Measurements from ENCODE around the gene AP5B1. TPM values are rescaled to one million over a fixed set of nuclear protein-coding genes. Genes with fewer than 3 reads are reported as not detected.

AP5B1 gene
- total and polyA plus RNA-seq, 2 of the 8 experiments (the other 6 are each of a cell fraction or from before 2014, with no cell fraction given): 7.6 to 10.0 TPM

Other genes starting within 250 kb of the AP5B1 start
- gene LTBP3, start 222.6 kb downstream of the AP5B1 start, total RNA-seq (2021; fragmentation: NEBNext Ultra II Directional; extraction: Animal tissue kit (Norgen Biotek cat#: 25700)): 12.8 and 15.3 TPM in 2 replicates
- gene LTBP3, start 222.6 kb downstream of the AP5B1 start, polyA plus RNA-seq (2011; rRNA removed): 17.8 and 25.2 TPM in 2 replicates
- gene ZNRD2, start 210.5 kb downstream of the AP5B1 start, total RNA-seq (2021; fragmentation: NEBNext Ultra II Directional; extraction: Animal tissue kit (Norgen Biotek cat#: 25700)): 53.4 and 56.1 TPM in 2 replicates
- 125 and 148 TPM in 2 replicates for gene ZNRD2, start 210.5 kb downstream of the AP5B1 start, polyA plus RNA-seq (2011; rRNA removed)
- gene FAM89B, start 208.4 kb downstream of the AP5B1 start, total RNA-seq (2021; fragmentation: NEBNext Ultra II Directional; extraction: Animal tissue kit (Norgen Biotek cat#: 25700)): 15.8 and 17.6 TPM in 2 replicates
- gene FAM89B, start 208.4 kb downstream of the AP5B1 start, polyA plus RNA-seq (2011; rRNA removed): 32.4 and 39.2 TPM in 2 replicates
- 6.6 and 7.9 TPM in 2 replicates for gene EHBP1L1, start 204.9 kb downstream of the AP5B1 start, total RNA-seq (2021; fragmentation: NEBNext Ultra II Directional; extraction: Animal tissue kit (Norgen Biotek cat#: 25700))
- gene EHBP1L1, start 204.9 kb downstream of the AP5B1 start, polyA plus RNA-seq (2011; rRNA removed): 4.3 and 6.2 TPM in 2 replicates
- 0.42 and 1.0 TPM in 2 replicates for gene KCNK7, start 185.2 kb downstream of the AP5B1 start, total RNA-seq (2021; fragmentation: NEBNext Ultra II Directional; extraction: Animal tissue kit (Norgen Biotek cat#: 25700))
- 0.74 and 1.4 TPM in 2 replicates for gene KCNK7, start 185.2 kb downstream of the AP5B1 start, polyA plus RNA-seq (2011; rRNA removed)
- 44.6 and 48.4 TPM in 2 replicates for gene MAP3K11, start 166.8 kb downstream of the AP5B1 start, total RNA-seq (2021; fragmentation: NEBNext Ultra II Directional; extraction: Animal tissue kit (Norgen Biotek cat#: 25700))
- 30.3 and 45.8 TPM in 2 replicates for gene MAP3K11, start 166.8 kb downstream of the AP5B1 start, polyA plus RNA-seq (2011; rRNA removed)
- gene PCNX3, start 165.2 kb downstream of the AP5B1 start, total RNA-seq (2021; fragmentation: NEBNext Ultra II Directional; extraction: Animal tissue kit (Norgen Biotek cat#: 25700)): 38.8 and 39.4 TPM in 2 replicates
- 27.2 and 45.1 TPM in 2 replicates for gene PCNX3, start 165.2 kb downstream of the AP5B1 start, polyA plus RNA-seq (2011; rRNA removed)
- gene SIPA1, start 142.9 kb downstream of the AP5B1 start, total RNA-seq (2021; fragmentation: NEBNext Ultra II Directional; extraction: Animal tissue kit (Norgen Biotek cat#: 25700)): 67.5 and 72.2 TPM in 2 replicates
- 35.3 and 59.2 TPM in 2 replicates for gene SIPA1, start 142.9 kb downstream of the AP5B1 start, polyA plus RNA-seq (2011; rRNA removed)
- 25.5 and 27.5 TPM in 2 replicates for gene RELA, start 118.1 kb downstream of the AP5B1 start, total RNA-seq (2021; fragmentation: NEBNext Ultra II Directional; extraction: Animal tissue kit (Norgen Biotek cat#: 25700))
- 21.9 and 28.8 TPM in 2 replicates for gene RELA, start 118.1 kb downstream of the AP5B1 start, polyA plus RNA-seq (2011; rRNA removed)
- 36.4 and 37.4 TPM in 2 replicates for gene KAT5, start 68.7 kb downstream of the AP5B1 start, total RNA-seq (2021; fragmentation: NEBNext Ultra II Directional; extraction: Animal tissue kit (Norgen Biotek cat#: 25700))
- gene KAT5, start 68.7 kb downstream of the AP5B1 start, polyA plus RNA-seq (2011; rRNA removed): 26.7 and 35.0 TPM in 2 replicates
- gene RNASEH2C, start 60.2 kb downstream of the AP5B1 start, total RNA-seq (2021; fragmentation: NEBNext Ultra II Directional; extraction: Animal tissue kit (Norgen Biotek cat#: 25700)): 37.9 and 40.2 TPM in 2 replicates
- gene RNASEH2C, start 60.2 kb downstream of the AP5B1 start, polyA plus RNA-seq (2011; rRNA removed): 60.3 and 74.8 TPM in 2 replicates
- 3.3 and 3.4 TPM in 2 replicates for gene OVOL1, start 6.1 kb upstream of the AP5B1 start, total RNA-seq (2021; fragmentation: NEBNext Ultra II Directional; extraction: Animal tissue kit (Norgen Biotek cat#: 25700))
- 2.6 and 3.3 TPM in 2 replicates for gene OVOL1, start 6.1 kb upstream of the AP5B1 start, polyA plus RNA-seq (2011; rRNA removed)
- 1.1 and 2.2 TPM in 2 replicates for gene SNX32, start 53.0 kb upstream of the AP5B1 start, total RNA-seq (2021; fragmentation: NEBNext Ultra II Directional; extraction: Animal tissue kit (Norgen Biotek cat#: 25700))
- gene SNX32, start 53.0 kb upstream of the AP5B1 start, polyA plus RNA-seq (2011; rRNA removed): 0.76 and 1.4 TPM in 2 replicates
- gene CFL1, start 77.2 kb upstream of the AP5B1 start, total RNA-seq (2021; fragmentation: NEBNext Ultra II Directional; extraction: Animal tissue kit (Norgen Biotek cat#: 25700)): 1,252 and 1,270 TPM in 2 replicates
- gene CFL1, start 77.2 kb upstream of the AP5B1 start, polyA plus RNA-seq (2011; rRNA removed): 1,365 and 1,809 TPM in 2 replicates
- gene MUS81, start 79.5 kb upstream of the AP5B1 start, total RNA-seq (2021; fragmentation: NEBNext Ultra II Directional; extraction: Animal tissue kit (Norgen Biotek cat#: 25700)): 30.2 and 36.0 TPM in 2 replicates
- 31.5 and 44.1 TPM in 2 replicates for gene MUS81, start 79.5 kb upstream of the AP5B1 start, polyA plus RNA-seq (2011; rRNA removed)
- 8.8 and 9.7 TPM in 2 replicates for gene EFEMP2, start 91.8 kb upstream of the AP5B1 start, total RNA-seq (2021; fragmentation: NEBNext Ultra II Directional; extraction: Animal tissue kit (Norgen Biotek cat#: 25700))
- gene EFEMP2, start 91.8 kb upstream of the AP5B1 start, polyA plus RNA-seq (2011; rRNA removed): 17.2 and 24.2 TPM in 2 replicates
- gene CTSW, start 98.9 kb upstream of the AP5B1 start, total RNA-seq (2021; fragmentation: NEBNext Ultra II Directional; extraction: Animal tissue kit (Norgen Biotek cat#: 25700)): not detected in 2 replicates
- not detected in 2 replicates for gene CTSW, start 98.9 kb upstream of the AP5B1 start, polyA plus RNA-seq (2011; rRNA removed)
- gene FIBP, start 107.5 kb upstream of the AP5B1 start, total RNA-seq (2021; fragmentation: NEBNext Ultra II Directional; extraction: Animal tissue kit (Norgen Biotek cat#: 25700)): 74.3 and 79.9 TPM in 2 replicates
- 173 and 184 TPM in 2 replicates for gene FIBP, start 107.5 kb upstream of the AP5B1 start, polyA plus RNA-seq (2011; rRNA removed)
- 30.8 and 33.3 TPM in 2 replicates for gene CCDC85B, start 109.7 kb upstream of the AP5B1 start, total RNA-seq (2021; fragmentation: NEBNext Ultra II Directional; extraction: Animal tissue kit (Norgen Biotek cat#: 25700))
- gene CCDC85B, start 109.7 kb upstream of the AP5B1 start, polyA plus RNA-seq (2011; rRNA removed): 19.8 and 40.6 TPM in 2 replicates
- gene FOSL1, start 119.4 kb upstream of the AP5B1 start, total RNA-seq (2021; fragmentation: NEBNext Ultra II Directional; extraction: Animal tissue kit (Norgen Biotek cat#: 25700)): 6.3 and 7.5 TPM in 2 replicates
- gene FOSL1, start 119.4 kb upstream of the AP5B1 start, polyA plus RNA-seq (2011; rRNA removed): 7.2 and 11.6 TPM in 2 replicates
- gene C11orf68, start 138.1 kb upstream of the AP5B1 start, total RNA-seq (2021; fragmentation: NEBNext Ultra II Directional; extraction: Animal tissue kit (Norgen Biotek cat#: 25700)): 24.0 and 24.1 TPM in 2 replicates
- gene C11orf68, start 138.1 kb upstream of the AP5B1 start, polyA plus RNA-seq (2011; rRNA removed): 51.2 and 68.5 TPM in 2 replicates
- gene DRAP1, start 138.4 kb upstream of the AP5B1 start, total RNA-seq (2021; fragmentation: NEBNext Ultra II Directional; extraction: Animal tissue kit (Norgen Biotek cat#: 25700)): 98.7 and 108 TPM in 2 replicates
- gene DRAP1, start 138.4 kb upstream of the AP5B1 start, polyA plus RNA-seq (2011; rRNA removed): 62.5 and 81.2 TPM in 2 replicates
- gene TSGA10IP, start 164.5 kb upstream of the AP5B1 start, total RNA-seq (2021; fragmentation: NEBNext Ultra II Directional; extraction: Animal tissue kit (Norgen Biotek cat#: 25700)): 1.3 and 1.9 TPM in 2 replicates
- gene TSGA10IP, start 164.5 kb upstream of the AP5B1 start, polyA plus RNA-seq (2011; rRNA removed): 6.0 and 8.2 TPM in 2 replicates
- 46.1 and 48.5 TPM in 2 replicates for gene SART1, start 180.8 kb upstream of the AP5B1 start, total RNA-seq (2021; fragmentation: NEBNext Ultra II Directional; extraction: Animal tissue kit (Norgen Biotek cat#: 25700))
- 9.7 and 22.4 TPM in 2 replicates for gene SART1, start 180.8 kb upstream of the AP5B1 start, polyA plus RNA-seq (2011; rRNA removed)
- 35.8 and 39.9 TPM in 2 replicates for gene EIF1AD, start 221.2 kb upstream of the AP5B1 start, total RNA-seq (2021; fragmentation: NEBNext Ultra II Directional; extraction: Animal tissue kit (Norgen Biotek cat#: 25700))
- gene EIF1AD, start 221.2 kb upstream of the AP5B1 start, polyA plus RNA-seq (2011; rRNA removed): 29.5 and 32.6 TPM in 2 replicates
- 330 and 345 TPM in 2 replicates for gene BANF1, start 221.5 kb upstream of the AP5B1 start, total RNA-seq (2021; fragmentation: NEBNext Ultra II Directional; extraction: Animal tissue kit (Norgen Biotek cat#: 25700))
- 467 and 516 TPM in 2 replicates for gene BANF1, start 221.5 kb upstream of the AP5B1 start, polyA plus RNA-seq (2011; rRNA removed)
- gene CST6, start 231.0 kb upstream of the AP5B1 start, total RNA-seq (2021; fragmentation: NEBNext Ultra II Directional; extraction: Animal tissue kit (Norgen Biotek cat#: 25700)): 1.6 and 1.8 TPM in 2 replicates
- 7.6 and 8.6 TPM in 2 replicates for gene CST6, start 231.0 kb upstream of the AP5B1 start, polyA plus RNA-seq (2011; rRNA removed)
- gene CATSPER1, start 245.5 kb upstream of the AP5B1 start, total RNA-seq (2021; fragmentation: NEBNext Ultra II Directional; extraction: Animal tissue kit (Norgen Biotek cat#: 25700)): not detected in 2 replicates
- gene CATSPER1, start 245.5 kb upstream of the AP5B1 start, polyA plus RNA-seq (2011; rRNA removed): not detected in 2 replicates